SU-DHL-6 (cell line): Measurements from ENCODE around the gene AFAP1.

Experiments
- H2AFZ ChIP-seq: fragments of 200-600 bp; sonication (generic); 2 replicates; pipeline ENCODE4 v1.6.1; 2014; ENCODE audit warnings: low read depth, mild to moderate bottlenecking, moderate library complexity, mixed read lengths, antibody characterized with exemption, low read length; ENCODE audit not compliant: severe bottlenecking
- H3F3A ChIP-seq: fragments of 200-600 bp; shearing (Covaris generic); 2 replicates; pipeline ENCODE4 v1.6.0; 2016; ENCODE audit warnings: antibody characterized with exemption, mild to moderate bottlenecking; ENCODE audit not compliant: insufficient read depth
- H3K27ac ChIP-seq: fragments of 200-600 bp; sonication (generic); 2 replicates; pipeline ENCODE4 v1.5.1; 2016; ENCODE audit warnings: low read depth, mild to moderate bottlenecking, low read length, moderate library complexity, mixed read lengths
- H3K27me3 ChIP-seq: fragments of 200-600 bp; sonication (generic), shearing (Covaris generic); 2 replicates; pipeline ENCODE4 v1.6.0; 2014; ENCODE audit warnings: mild to moderate bottlenecking, low read length
- H3K36me3 ChIP-seq: fragments of 200-600 bp; sonication (generic); 2 replicates; pipeline ENCODE4 v1.6.1; 2014; ENCODE audit warnings: mild to moderate bottlenecking, low read length, mixed read lengths
- H3K4me2 ChIP-seq: fragments of 300-600, 200-600 bp; shearing (Covaris generic), sonication (generic); 2 replicates; pipeline ENCODE4 v1.6.0; 2014; ENCODE audit warnings: low read length, low read depth, mild to moderate bottlenecking; ENCODE audit not compliant: poor library complexity, severe bottlenecking
- H3K4me3 ChIP-seq: fragments of 200-600 bp; sonication (generic); 2 replicates; pipeline ENCODE4 v1.5.1; 2014; ENCODE audit warnings: antibody characterized with exemption, low read length, mild to moderate bottlenecking, mixed read lengths; ENCODE audit not compliant: insufficient read depth, poor library complexity, severe bottlenecking
- H3K79me2 ChIP-seq: fragments of 200-600 bp; sonication (generic); 2 replicates; pipeline ENCODE4 v1.6.1; 2014; ENCODE audit warnings: mild to moderate bottlenecking, low read length, moderate library complexity; ENCODE audit not compliant: insufficient read depth
- H3K9ac ChIP-seq: fragments of 200-600 bp; sonication (generic); 2 replicates; pipeline ENCODE4 v1.7.0; 2014; ENCODE audit warnings: mild to moderate bottlenecking, low read length
- H3K9me2 ChIP-seq: fragments of 200-600 bp; sonication (generic); replicated peaks from 2 replicates; pipeline ENCODE4 v1.6.1; 2014; ENCODE audit warnings: low read length; ENCODE audit not compliant: insufficient read depth
- H3K9me3 ChIP-seq: fragments of 200-600 bp; sonication (generic); 2 replicates; pipeline ENCODE4 v1.6.1; 2014; ENCODE audit warnings: low read length, mixed read lengths; ENCODE audit not compliant: insufficient read depth
- H4K20me1 ChIP-seq: fragments of 200-600 bp; sonication (generic); 2 replicates; pipeline ENCODE4 v1.6.1; 2014; ENCODE audit warnings: low read depth, mild to moderate bottlenecking, antibody characterized with exemption, low read length, moderate library complexity, mixed read lengths
- CTCF ChIP-seq: fragments of 200-600 bp; sonication (generic); IDR thresholded peaks from one replicate; pipeline ENCODE4 v1.5.1; 2017; ENCODE audit warnings: antibody characterized with exemption, mild to moderate bottlenecking, low read length, moderate library complexity; ENCODE audit not compliant: insufficient read depth, poor library complexity, severe bottlenecking
- EZH2phosphoT487 ChIP-seq: fragments of 200-600 bp; sonication (generic), shearing (Covaris generic); conservative IDR thresholded peaks from 2 replicates; pipeline ENCODE4 v1.6.1; 2018; ENCODE audit warnings: mild to moderate bottlenecking, antibody characterized with exemption, low read length, moderate library complexity, mixed read lengths

The AFAP1 gene

GRCh38 chr4:7785017-7785416, 154.6 kb downstream of the AFAP1 start:
- Histone ChIP-seq H3K9me3 (no peaks in the 10 kb centered on the region), H3K4me3 (no peak overlapping the region), H4K20me1 (no peaks in the 10 kb centered on the region), H2AFZ (no peak overlapping the region), H3K36me3 (no peaks in the 10 kb centered on the region), H3K27me3 (no peaks in the 10 kb centered on the region; the same call in 1 of the 2 replicates), H3K79me2 (no peaks in the 10 kb centered on the region), H3K9ac (no peak overlapping the region), H3K4me2 (no peak overlapping the region), H3F3A (no peaks in the 10 kb centered on the region), H3K9me2 (no peaks in the 10 kb centered on the region), H3K27ac (no peak overlapping the region)
- no peak for TF ChIP-seq CTCF
- no peak for TF ChIP-seq EZH2phosphoT487

- Histone ChIP-seq H3K4me2 (no peak overlapping the region), H3K9me2 (no peaks in the 10 kb centered on the region), H2AFZ (no peak overlapping the region), H3F3A (no peaks in the 10 kb centered on the region), H3K9me3 (no peaks in the 10 kb centered on the region), H3K4me3 (no peak overlapping the region), H3K27ac (no peak overlapping the region), H3K9ac (no peak overlapping the region), H3K27me3 (no peaks in the 10 kb centered on the region), H3K36me3 (no peaks in the 10 kb centered on the region), H3K79me2 (no peaks in the 10 kb centered on the region), H4K20me1 (no peaks in the 10 kb centered on the region)
- no peak for TF ChIP-seq CTCF
- no peak for TF ChIP-seq EZH2phosphoT487
These were observed 155.4 kb downstream of the AFAP1 start for GRCh38 chr4:7784131-7784870.

- no peaks in the 10 kb centered on the region for H3K9me3 ChIP-seq
- no peaks in the 10 kb centered on the region for H4K20me1 ChIP-seq
- H3K9ac ChIP-seq = no peak overlapping the region
- no peak for TF ChIP-seq CTCF
- TF ChIP-seq EZH2phosphoT487 = no peak
- H3K4me3 ChIP-seq = no peak overlapping the region
- H3F3A ChIP-seq = no peaks in the 10 kb centered on the region
- H3K36me3 ChIP-seq = no peaks in the 10 kb centered on the region
- no peaks in the 10 kb centered on the region for H3K79me2 ChIP-seq
- no peak overlapping the region for H3K27ac ChIP-seq
- H3K4me2 ChIP-seq = no peak overlapping the region
- H3K9me2 ChIP-seq = no peaks in the 10 kb centered on the region
- no peaks in the 10 kb centered on the region for H3K27me3 ChIP-seq
- no peak overlapping the region for H2AFZ ChIP-seq
These were observed 156.1 kb downstream of the AFAP1 start for GRCh38 chr4:7783541-7783940.
